Renal pelvis (tissue), 4 donors: ENCODE results near the gene RD3L. TPM values are rescaled to one million over a fixed set of nuclear protein-coding genes. Genes with fewer than 3 reads are reported as not detected.

Experiments
- DNase-seq: peaks from one replicate; pipeline ENCODE4 v3.0.0-alpha.2; 2013
- polyA plus RNA-seq, 3 donors: library from polyadenylated mRNA; unstranded; fragments of 120-200 nt; gene quantifications; one replicate each; pipeline ENCODE4 v1.2.1, GENCODE V29; 2013; ENCODE audit not compliant: insufficient read length in 3 of 3

The RD3L gene
- polyA plus RNA-seq, 3 donors: not detected

GRCh38 chr14:103896578-103896977 is 45.8 kb downstream of the RD3L start:
- DNase-seq: no peak

GRCh38 chr14:103894723-103895059 is 47.6 kb downstream of the RD3L start:
- no peak for DNase-seq

GRCh38 chr14:103894034-103894722 is 48.2 kb downstream of the RD3L start:
- DNase-seq: no peak

- no peak for DNase-seq
Observed at GRCh38 chr14:103892247-103892646, 50.1 kb downstream of the RD3L start.

- no peak for DNase-seq
Observed at GRCh38 chr14:103891667-103892215, 50.6 kb downstream of the RD3L start.

GRCh38 chr14:103890821-103891666 is 51.3 kb downstream of the RD3L start:
- DNase-seq: no peak

Other genes with a start within 250 kb of the RD3L start
- gene XRCC3, start 227.1 kb downstream of the RD3L start, polyA plus RNA-seq: 10 to 100 TPM; 15.5 to 23.1 (median 21.1) TPM
- 10 to 100 TPM; 56.2 to 61.2 (median 59.7) TPM for gene ZFYVE21, start 226.7 kb downstream of the RD3L start, polyA plus RNA-seq
- gene PPP1R13B, start 95.0 kb downstream of the RD3L start, polyA plus RNA-seq: 10 to 100 TPM; 29.6 to 43.6 (median 41.0) TPM
- gene TDRD9, start 14.1 kb downstream of the RD3L start, polyA plus RNA-seq: 1 to 10 TPM; 1.5 to 6.1 (median 3.4) TPM
- gene ASPG, start 143.2 kb upstream of the RD3L start, polyA plus RNA-seq: 10 to 100 TPM; 14.4 to 25.4 (median 14.9) TPM
- gene KIF26A, start 196.1 kb upstream of the RD3L start, polyA plus RNA-seq: 10 to 100 TPM; 12.6 to 14.5 (median 12.6) TPM